Activated naive CD8-positive, alpha-beta T cell treated with anti-CD3 and anti-CD28 coated beads for 36 hours (primary cell): Measurements from ENCODE around the gene PTPRD. TPM values are rescaled to one million over a fixed set of nuclear protein-coding genes. Genes with fewer than 3 reads are reported as not detected.

ENCODE experiments used
- DNase-seq: peaks from one replicate; pipeline ENCODE4 v3.0.0; 2021
- H3K27ac Mint-ChIP-seq: one replicate; pipeline ENCODE4 v1.8.0; 2022; ENCODE audit warnings: mild to moderate bottlenecking, moderate library complexity, mixed read lengths
- H3K27me3 Mint-ChIP-seq: one replicate; pipeline ENCODE4 v1.8.0; 2022; ENCODE audit warnings: mild to moderate bottlenecking, mixed read lengths
- H3K36me3 Mint-ChIP-seq: one replicate; pipeline ENCODE4 v1.8.0; 2021; ENCODE audit warnings: mild to moderate bottlenecking, mixed read lengths
- H3K4me1 Mint-ChIP-seq: one replicate; pipeline ENCODE4 v1.8.0; 2021; ENCODE audit warnings: mixed read lengths
- H3K4me3 Mint-ChIP-seq: one replicate; pipeline ENCODE4 v1.8.0; 2022; ENCODE audit warnings: mild to moderate bottlenecking, moderate library complexity, mixed read lengths
- H3K9me3 Mint-ChIP-seq: one replicate; pipeline ENCODE4 v1.8.0; 2022; ENCODE audit warnings: mixed read lengths
- total RNA-seq, 2 experiments: library from RNA; stranded (reverse); gene quantifications; one replicate each; pipeline ENCODE4 v1.2.3, GENCODE V29; 2021

PTPRD gene
- total RNA-seq, 2 experiments from 2014 or later, result 0.16 to 0.18 TPM

DNA sequence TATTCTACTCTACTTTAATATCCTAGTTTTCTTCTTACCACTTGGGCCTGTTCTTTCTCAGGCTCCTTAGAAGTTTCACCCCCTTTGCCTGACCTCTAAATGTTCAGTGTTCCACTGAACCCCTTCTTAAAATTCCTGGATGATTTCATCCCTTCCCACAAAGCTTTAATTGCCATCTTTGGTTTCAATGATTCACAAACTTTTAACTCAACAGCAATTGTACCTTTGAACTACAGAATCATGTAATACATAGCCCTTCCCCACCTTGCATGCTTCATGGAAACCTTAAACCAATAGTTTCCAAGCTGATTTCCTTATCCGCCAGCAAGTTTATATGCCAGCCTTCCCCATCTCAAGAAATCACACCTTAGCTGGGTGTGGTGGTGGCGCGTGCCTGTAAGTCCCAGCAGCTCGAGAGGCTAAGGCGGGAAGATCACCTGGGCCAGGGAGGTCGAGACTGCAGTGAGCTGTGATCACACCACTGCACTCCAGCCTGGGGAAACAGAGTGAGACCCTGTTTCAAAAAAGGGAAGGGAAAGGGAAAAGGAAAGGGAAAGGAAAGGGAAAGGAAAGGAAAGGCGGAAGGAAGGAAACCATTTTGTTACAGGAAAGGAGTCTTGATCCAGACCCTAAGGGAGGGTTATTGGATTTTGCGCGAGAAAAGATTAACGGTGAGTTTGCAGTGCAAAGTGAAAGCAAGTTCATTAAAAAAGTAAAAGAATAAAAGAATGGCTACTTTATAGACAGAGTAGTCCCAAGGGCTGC lies 1789.5 kb downstream of the PTPRD start:
- peaks cover 3% of the 10 kb centered on the region for H3K27me3 Mint-ChIP-seq
- H3K4me3 Mint-ChIP-seq, result no peak overlapping the region
- no peaks in the 10 kb centered on the region for H3K36me3 Mint-ChIP-seq
- H3K9me3 Mint-ChIP-seq, result no peaks in the 10 kb centered on the region
- DNase-seq, result no peak
- no peak overlapping the region for H3K27ac Mint-ChIP-seq
- H3K4me1 Mint-ChIP-seq, result peaks cover 2% of the 10 kb centered on the region

DNA sequence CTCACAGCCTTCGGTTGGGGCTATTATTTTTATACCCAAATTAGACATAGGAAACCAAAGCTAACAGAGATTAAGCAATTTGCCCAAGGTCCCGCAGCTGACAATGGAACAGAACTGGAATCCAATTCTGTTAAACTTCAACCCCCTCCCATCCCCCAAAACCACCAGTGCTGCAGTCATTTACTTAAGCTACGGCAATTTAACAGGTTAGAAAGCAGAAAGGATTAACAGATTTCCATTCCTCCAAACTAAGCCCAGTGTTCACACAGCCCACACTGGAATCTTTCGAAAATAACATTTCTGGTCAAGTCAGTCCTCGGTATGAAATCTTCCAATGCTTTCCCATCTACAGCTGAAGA lies 1790.2 kb downstream of the PTPRD start:
- Mint-ChIP-seq H3K9me3 (no peaks in the 10 kb centered on the region), H3K36me3 (no peaks in the 10 kb centered on the region)

DNA sequence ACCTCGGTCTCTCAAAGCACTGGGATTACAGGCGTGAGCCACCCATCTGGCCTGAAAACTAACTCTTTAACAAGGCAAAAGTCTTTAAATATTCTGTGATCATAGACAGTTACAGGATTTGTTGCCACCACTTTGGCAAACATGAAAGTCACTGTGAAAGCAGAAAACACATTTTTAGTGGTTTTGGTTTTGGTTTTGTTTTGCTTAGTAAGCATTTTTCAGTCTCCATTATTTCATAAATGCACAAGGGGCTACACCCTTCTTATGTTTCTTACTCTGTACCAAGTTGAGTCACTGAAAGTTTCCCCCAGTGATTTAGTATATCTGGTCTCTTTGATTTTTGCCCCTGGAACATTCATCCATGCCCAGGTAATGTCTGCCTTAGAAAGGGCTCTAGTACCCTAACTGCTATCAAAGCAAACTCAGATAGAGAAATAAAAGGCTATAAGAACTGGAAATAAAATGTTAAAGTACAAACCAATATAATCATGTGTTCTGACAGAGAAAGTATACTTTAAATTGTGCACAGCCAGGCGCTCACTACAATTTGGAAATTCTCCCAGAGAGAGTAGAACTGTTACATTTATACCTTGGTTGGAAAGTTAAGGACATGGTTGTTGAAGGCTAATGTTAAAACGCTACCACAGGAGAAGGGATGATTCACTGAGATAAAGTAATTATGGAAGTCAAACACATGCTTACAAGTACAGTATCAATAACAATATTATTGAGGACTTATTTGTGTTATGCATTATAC lies 1790.7 kb downstream of the PTPRD start:
- no peak overlapping the region for H3K27ac Mint-ChIP-seq
- no peaks in the 10 kb centered on the region for H3K9me3 Mint-ChIP-seq
- H3K4me3 Mint-ChIP-seq, result no peak overlapping the region
- H3K27me3 Mint-ChIP-seq, result peaks cover 3% of the 10 kb centered on the region
- H3K4me1 Mint-ChIP-seq, result peaks cover 2% of the 10 kb centered on the region
- H3K36me3 Mint-ChIP-seq, result no peaks in the 10 kb centered on the region
- no peak for DNase-seq

More for the DNA sequence above, 1790.2 kb downstream of the PTPRD start:
- peaks cover 3% of the 10 kb centered on the region for H3K27me3 Mint-ChIP-seq
- peaks cover 2% of the 10 kb centered on the region for H3K4me1 Mint-ChIP-seq
- no peak overlapping the region for H3K27ac Mint-ChIP-seq
- no peak overlapping the region for H3K4me3 Mint-ChIP-seq
- no peak for DNase-seq

DNA sequence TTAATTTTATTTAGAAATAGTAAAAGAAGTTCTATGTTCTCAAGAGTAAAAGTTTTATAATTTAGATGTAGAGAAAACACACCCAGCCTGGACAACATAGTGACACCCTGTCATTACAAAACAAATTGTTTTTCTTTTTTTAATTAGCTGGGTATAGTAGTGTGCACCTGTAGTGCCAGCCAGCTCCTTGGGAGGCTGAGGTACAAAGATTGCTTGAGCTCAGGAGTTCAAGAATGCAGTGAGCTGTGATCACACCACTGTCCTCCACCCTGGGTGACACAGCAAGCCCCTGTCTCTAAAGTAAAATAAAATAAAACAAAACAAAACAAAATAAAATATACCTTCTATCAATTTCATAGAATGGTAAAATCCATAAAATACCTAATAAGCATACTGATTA lies 1795.5 kb downstream of the PTPRD start:
- no peaks in the 10 kb centered on the region for H3K27me3 Mint-ChIP-seq
- H3K4me3 Mint-ChIP-seq, result no peak overlapping the region
- H3K9me3 Mint-ChIP-seq, result no peaks in the 10 kb centered on the region
- DNase-seq, result no peak
- peaks cover 2% of the 10 kb centered on the region for H3K4me1 Mint-ChIP-seq
- no peaks in the 10 kb centered on the region for H3K36me3 Mint-ChIP-seq
- no peak overlapping the region for H3K27ac Mint-ChIP-seq

DNA sequence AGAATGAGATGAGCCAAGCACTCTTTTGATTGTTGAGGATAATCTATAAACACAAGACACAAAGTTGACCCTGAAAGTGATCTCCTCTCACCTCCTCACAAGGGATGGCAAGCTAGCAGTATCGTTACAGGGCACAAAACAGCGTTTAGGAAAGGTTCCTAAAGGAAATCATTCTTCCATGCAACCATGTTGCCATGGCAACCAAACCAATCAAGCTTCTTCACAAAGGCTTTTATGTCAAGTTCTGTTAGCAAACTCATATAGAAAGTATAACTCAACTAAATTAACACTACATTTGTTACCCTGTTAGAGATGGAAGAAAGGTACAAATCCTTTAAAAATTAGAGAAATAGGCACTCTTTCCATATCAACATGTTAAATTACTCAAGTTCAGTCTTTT lies 1796.4 kb downstream of the PTPRD start:
- no peak for DNase-seq
- Mint-ChIP-seq H3K4me3 (no peak overlapping the region), H3K27me3 (no peaks in the 10 kb centered on the region), H3K27ac (no peak overlapping the region), H3K36me3 (no peaks in the 10 kb centered on the region), H3K4me1 (no peaks in the 10 kb centered on the region), H3K9me3 (no peaks in the 10 kb centered on the region)

DNA sequence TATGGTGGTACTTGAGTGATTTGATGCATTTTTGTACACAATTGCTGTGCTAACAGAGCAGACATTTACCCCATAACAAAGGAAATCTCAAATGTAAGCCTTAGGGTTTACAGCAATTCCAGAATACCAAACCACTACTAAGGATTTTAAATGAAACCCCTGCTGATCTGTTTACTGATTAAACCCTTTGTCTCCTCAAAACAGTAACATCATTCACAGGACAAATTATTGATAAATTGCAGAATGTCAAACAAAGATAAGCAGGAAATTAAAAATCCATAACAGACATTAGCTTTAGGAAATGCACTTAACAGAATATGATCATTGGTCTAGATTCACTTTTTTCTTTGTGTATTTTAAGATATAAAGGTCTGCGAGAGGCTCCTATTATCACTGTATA lies 1796.9 kb downstream of the PTPRD start:
- Mint-ChIP-seq H3K36me3 (no peaks in the 10 kb centered on the region), H3K4me3 (no peak overlapping the region), H3K9me3 (no peaks in the 10 kb centered on the region), H3K27ac (no peak overlapping the region), H3K27me3 (no peaks in the 10 kb centered on the region), H3K4me1 (no peaks in the 10 kb centered on the region)
- DNase-seq, result no peak

DNA sequence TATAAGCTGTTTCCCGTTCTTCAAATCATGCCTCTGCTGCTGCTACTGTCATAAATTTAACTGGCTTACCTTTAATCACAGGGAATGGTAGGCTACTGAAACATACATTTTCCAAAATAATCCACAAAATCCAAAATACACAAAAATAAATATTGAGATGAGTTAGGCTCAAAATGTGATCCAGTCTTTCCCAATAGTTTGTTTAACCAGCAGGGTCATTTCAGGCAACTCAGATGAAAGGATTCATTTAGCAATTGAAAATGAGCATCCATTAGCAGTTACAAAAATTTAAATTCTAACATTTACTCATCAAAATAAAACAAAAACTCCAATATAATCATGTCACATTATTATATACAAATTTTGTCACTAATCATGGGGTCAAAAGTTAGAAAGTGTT lies 1797.6 kb downstream of the PTPRD start:
- Mint-ChIP-seq H3K9me3 (no peaks in the 10 kb centered on the region), H3K4me3 (no peak overlapping the region), H3K36me3 (no peaks in the 10 kb centered on the region), H3K27ac (no peak overlapping the region), H3K4me1 (no peaks in the 10 kb centered on the region), H3K27me3 (no peaks in the 10 kb centered on the region)
- DNase-seq, result no peak

DNA sequence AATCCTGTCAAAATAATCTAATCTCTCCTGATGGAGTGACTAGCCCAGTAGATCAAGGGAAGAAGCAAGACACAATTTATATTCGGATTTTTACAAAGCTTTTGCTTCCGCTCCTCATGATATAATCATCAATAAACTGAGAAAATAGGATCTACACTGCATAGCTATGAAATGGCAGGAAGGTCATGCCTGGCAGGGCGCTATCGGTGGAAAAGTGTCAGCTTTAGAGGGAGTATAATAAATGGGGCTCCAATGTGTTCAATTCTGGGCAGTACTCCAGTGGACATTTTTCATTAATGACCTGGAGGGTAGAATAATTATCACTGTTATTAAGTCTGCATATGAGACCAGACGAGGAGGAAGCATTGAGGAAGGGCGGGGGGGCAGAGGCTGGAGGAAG lies 1799.9 kb downstream of the PTPRD start:
- no peaks in the 10 kb centered on the region for H3K4me1 Mint-ChIP-seq
- no peaks in the 10 kb centered on the region for H3K36me3 Mint-ChIP-seq
- no peaks in the 10 kb centered on the region for H3K27me3 Mint-ChIP-seq
- H3K9me3 Mint-ChIP-seq, result no peaks in the 10 kb centered on the region
- DNase-seq, result no peak
- no peak overlapping the region for H3K27ac Mint-ChIP-seq
- H3K4me3 Mint-ChIP-seq, result no peak overlapping the region

DNA sequence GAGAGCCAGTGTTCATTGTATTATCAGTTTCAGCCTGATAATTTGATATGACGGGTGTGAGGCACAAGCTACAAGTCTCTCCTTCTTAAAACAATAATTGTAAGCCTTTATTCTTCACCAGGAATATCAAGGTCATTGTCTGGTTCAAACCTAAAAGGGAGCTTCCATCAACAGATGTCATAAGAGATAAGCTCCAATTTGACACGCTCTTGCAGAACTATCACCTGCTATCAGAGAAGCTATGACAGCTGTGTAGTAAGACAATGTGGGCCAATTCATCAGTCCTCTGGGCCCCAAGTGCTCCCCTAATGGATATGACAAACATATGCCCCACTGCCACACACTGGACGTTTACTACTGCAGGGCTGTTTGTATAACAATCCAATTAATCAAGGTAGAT lies 1803.1 kb downstream of the PTPRD start:
- no peaks in the 10 kb centered on the region for H3K36me3 Mint-ChIP-seq
- no peaks in the 10 kb centered on the region for H3K9me3 Mint-ChIP-seq
- H3K4me1 Mint-ChIP-seq, result no peaks in the 10 kb centered on the region
- no peaks in the 10 kb centered on the region for H3K27me3 Mint-ChIP-seq
- no peak for DNase-seq
- no peak overlapping the region for H3K27ac Mint-ChIP-seq
- no peak overlapping the region for H3K4me3 Mint-ChIP-seq

DNA sequence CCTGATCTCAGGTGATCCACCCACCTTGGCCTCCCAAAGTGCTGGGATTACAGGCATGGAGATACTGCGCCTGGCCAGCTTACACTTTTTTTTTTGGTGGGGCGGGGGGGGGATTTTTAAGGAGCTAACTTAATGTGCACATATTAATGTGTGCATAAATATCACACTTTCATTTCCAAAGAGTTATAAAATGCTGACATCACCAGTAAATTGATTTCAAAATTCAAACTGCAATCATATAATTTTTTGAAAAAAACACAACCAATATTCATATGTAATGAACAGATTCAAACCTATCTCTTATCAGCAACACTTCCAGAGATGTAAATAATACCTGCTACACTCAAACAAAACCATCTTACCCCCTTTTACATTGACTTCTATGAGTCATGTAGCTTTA lies 1806.7 kb downstream of the PTPRD start:
- no peaks in the 10 kb centered on the region for H3K4me1 Mint-ChIP-seq
- no peaks in the 10 kb centered on the region for H3K27me3 Mint-ChIP-seq
- H3K27ac Mint-ChIP-seq, result no peak overlapping the region
- no peaks in the 10 kb centered on the region for H3K36me3 Mint-ChIP-seq
- no peak overlapping the region for H3K4me3 Mint-ChIP-seq
- H3K9me3 Mint-ChIP-seq, result no peaks in the 10 kb centered on the region
- DNase-seq, result no peak

DNA sequence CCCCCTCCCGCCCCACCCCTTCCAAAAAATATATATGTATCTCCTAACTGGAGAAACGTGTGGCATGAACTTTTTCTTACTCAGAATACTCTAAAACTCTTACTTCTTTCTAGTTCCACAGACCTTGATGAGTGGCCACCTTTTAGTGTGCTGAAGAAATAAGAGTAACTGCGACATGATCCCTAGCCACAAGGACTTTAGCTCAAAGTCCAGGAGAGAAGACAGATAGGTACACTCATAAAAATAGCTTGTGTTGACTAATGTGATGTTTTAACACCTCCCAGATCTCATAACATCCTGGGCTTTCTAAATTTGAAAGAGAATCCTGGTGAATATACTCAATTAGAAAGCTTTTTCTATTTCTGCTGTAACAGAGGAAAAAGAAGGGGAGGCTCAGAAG lies 1808.2 kb downstream of the PTPRD start:
- no peak overlapping the region for H3K4me3 Mint-ChIP-seq
- no peak for DNase-seq
- H3K36me3 Mint-ChIP-seq, result no peaks in the 10 kb centered on the region
- no peaks in the 10 kb centered on the region for H3K9me3 Mint-ChIP-seq
- H3K27me3 Mint-ChIP-seq, result no peaks in the 10 kb centered on the region
- H3K4me1 Mint-ChIP-seq, result no peaks in the 10 kb centered on the region
- H3K27ac Mint-ChIP-seq, result no peak overlapping the region

DNA sequence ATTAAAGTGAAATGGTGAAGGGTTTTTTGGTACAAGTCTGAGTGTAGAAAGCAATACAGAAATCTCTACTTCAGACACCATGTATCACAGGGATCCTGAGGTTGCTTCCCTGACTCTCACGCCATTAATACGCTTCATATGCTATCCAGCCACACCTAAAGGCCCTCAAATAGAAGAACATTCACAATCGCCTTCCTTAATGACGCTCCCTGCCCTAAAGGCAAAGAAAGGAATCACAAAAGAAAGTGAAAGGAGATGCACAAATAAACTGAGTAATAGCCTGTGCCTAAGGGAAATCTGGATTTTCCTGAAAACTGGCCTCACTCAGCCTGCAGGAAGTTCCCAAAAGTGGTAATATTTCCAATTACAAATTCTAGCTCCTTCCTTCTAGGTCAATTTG lies 1810.6 kb downstream of the PTPRD start:
- Mint-ChIP-seq H3K4me3 (no peak overlapping the region), H3K4me1 (no peaks in the 10 kb centered on the region), H3K9me3 (no peaks in the 10 kb centered on the region), H3K36me3 (no peaks in the 10 kb centered on the region), H3K27me3 (no peaks in the 10 kb centered on the region), H3K27ac (no peak overlapping the region)
- DNase-seq, result no peak

DNA sequence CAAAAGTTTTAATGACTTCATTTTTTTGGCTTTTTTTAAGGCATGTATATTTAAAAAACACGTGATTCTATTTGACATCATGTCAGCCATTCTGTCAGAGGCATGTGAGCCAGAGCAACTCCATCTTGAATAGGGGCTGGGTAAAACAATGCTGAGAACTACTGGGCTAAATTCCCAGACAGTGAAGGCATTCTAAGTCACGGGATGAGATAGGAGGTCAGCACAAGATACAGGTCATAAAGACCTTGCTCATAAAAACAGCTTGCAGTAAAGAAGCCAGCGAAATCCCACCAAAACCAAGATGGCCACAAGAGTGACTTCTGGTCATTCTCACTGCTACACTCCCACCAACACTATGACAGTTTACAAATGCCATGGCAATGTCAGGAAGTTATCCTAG lies 1812.6 kb downstream of the PTPRD start:
- no peaks in the 10 kb centered on the region for H3K9me3 Mint-ChIP-seq
- H3K36me3 Mint-ChIP-seq, result no peaks in the 10 kb centered on the region
- H3K27me3 Mint-ChIP-seq, result no peaks in the 10 kb centered on the region
- no peaks in the 10 kb centered on the region for H3K4me1 Mint-ChIP-seq
- H3K4me3 Mint-ChIP-seq, result no peak overlapping the region
- H3K27ac Mint-ChIP-seq, result no peak overlapping the region
- DNase-seq, result no peak

DNA sequence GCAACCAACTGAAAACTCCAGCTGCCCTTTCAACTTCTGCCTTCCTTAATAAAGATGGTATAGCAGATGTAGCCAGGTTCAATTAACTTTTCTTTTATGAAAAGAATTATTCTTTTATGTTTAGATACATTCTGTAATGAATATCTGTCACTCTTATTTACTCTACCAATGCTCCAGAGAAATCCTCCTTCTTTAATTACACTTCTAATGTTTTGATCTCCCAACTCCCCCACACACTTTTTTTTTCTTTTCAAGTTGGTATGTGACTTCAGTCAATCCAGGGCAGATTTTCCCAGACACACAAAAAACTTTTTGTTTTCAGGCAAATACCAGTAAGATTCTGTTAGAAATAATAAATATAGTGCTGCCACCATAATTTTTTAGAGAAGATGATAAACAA lies 1813.2 kb downstream of the PTPRD start:
- no peak overlapping the region for H3K27ac Mint-ChIP-seq
- DNase-seq, result no peak
- H3K4me1 Mint-ChIP-seq, result no peaks in the 10 kb centered on the region
- no peaks in the 10 kb centered on the region for H3K9me3 Mint-ChIP-seq
- no peaks in the 10 kb centered on the region for H3K27me3 Mint-ChIP-seq
- no peaks in the 10 kb centered on the region for H3K36me3 Mint-ChIP-seq
- H3K4me3 Mint-ChIP-seq, result no peak overlapping the region

DNA sequence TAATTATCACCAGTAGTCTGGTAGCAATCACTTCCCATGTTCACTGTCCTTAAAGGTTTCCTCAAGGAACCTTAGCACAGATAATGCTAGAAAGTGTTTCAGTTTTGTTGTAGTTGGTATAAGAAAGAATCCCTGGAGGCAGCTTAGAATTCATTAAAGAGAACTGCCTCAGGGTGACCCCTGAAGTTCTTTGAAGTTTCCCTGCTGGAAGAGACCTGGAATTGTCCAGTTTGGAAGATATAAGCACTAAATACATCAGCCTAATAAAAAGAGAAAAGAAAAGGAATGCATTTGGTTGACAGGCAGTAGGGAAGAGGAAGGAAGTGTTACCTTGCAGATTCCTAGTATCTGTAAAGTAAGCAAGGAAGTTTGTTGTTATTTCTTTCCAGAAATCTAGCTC lies 1813.6 kb downstream of the PTPRD start:
- Mint-ChIP-seq H3K9me3 (no peaks in the 10 kb centered on the region), H3K27me3 (no peaks in the 10 kb centered on the region), H3K4me1 (no peaks in the 10 kb centered on the region), H3K36me3 (no peaks in the 10 kb centered on the region), H3K4me3 (no peak overlapping the region), H3K27ac (no peak overlapping the region)
- no peak for DNase-seq

DNA sequence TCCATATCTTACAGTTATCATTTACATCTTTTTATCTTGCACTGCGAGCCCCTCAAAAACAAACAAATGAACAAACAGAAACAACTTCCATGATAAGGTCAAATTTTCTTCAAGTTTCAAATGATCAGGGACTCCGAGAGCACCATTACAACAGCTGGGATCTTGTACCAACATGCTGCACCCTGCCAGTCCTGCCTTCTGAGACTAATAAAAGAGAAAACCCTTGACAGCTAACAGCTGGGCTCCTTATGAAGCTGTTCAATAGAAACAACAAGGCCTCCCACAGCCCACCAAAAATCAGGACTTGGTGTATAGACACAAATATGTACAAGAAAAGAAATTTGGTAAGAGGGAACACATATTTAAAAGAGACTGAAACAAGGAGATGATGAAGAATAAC lies 1828.0 kb downstream of the PTPRD start:
- Mint-ChIP-seq H3K27ac (no peak overlapping the region), H3K9me3 (no peaks in the 10 kb centered on the region), H3K36me3 (no peaks in the 10 kb centered on the region), H3K4me1 (no peaks in the 10 kb centered on the region), H3K27me3 (peaks cover 5% of the 10 kb centered on the region), H3K4me3 (no peak overlapping the region)
- no peak for DNase-seq
